NCI-H2107 (cell line): Measurements from ENCODE around the gene OLA1.

ENCODE experiments used
- DNase-seq: peaks from one replicate; lab custom pipeline; 2025; lab: John Stamatoyannopoulos, UW

The OLA1 gene

DNA sequence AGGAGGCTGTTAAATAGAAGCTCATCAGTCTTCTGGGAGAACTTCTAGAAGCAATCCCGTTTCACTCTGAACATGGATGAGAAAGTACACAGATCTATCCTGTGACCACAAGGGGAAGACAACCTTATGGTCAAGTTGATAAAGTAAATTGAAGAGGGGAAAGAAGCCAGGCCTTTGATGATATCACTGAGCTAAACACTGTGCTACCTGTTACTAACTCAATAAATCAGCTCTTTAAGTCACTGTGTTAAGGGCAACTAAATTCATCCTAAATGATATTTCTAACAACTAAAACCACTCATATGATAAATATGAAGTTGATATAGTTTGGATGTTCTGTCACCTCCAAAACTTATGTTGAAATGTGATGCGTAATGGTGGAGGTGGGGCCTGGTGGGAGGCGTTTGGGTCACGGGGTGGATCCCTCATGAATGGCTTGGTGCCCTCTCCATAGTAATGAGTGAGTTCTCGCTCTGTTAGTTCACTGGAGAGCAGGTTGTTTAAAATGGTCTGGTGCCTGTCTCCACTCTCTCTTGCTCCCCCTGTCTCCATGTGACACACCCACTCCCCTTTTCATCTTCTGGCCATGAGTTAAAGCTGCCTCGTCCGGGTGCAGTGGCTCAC is 23.6 kb downstream of the OLA1 start:
- no peak for DNase-seq

DNA sequence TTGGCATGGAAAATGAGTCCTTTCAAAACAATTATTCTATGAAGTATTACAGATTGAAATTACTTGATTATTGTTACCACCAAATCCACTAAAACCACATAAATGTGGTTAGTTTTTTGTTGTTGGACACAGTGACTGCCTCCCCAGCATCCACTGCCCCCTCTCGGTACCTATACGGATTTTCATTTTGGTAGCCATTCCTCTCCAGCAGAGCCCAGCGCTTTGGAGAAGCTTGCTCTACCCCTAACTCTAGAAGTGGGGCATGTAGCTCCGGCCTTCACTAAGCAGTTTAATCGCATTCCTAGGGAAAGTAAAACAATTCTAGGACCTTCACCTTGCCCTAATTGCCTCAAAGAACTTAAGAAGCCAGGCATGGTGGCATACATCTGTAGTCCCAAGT is 24.2 kb downstream of the OLA1 start:
- no peak for DNase-seq

DNA sequence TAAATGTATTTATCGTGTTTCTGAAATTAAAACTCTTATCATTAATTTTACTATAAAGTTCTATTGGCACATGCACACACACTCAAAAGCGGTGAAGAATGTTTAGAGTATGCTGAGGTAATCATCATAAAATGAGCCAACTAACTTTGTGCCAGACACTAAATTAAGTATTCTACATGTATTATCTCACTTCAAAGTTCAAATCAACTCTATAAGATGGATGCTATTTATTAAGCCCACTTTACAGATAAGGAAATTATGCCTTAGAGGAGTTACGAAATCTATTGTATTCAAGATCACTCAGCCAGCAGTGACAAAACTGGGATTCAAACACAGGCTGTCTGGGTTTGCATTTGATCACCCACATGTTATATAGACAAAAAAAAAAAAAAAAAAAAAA is 24.9 kb downstream of the OLA1 start:
- DNase-seq: no peak

DNA sequence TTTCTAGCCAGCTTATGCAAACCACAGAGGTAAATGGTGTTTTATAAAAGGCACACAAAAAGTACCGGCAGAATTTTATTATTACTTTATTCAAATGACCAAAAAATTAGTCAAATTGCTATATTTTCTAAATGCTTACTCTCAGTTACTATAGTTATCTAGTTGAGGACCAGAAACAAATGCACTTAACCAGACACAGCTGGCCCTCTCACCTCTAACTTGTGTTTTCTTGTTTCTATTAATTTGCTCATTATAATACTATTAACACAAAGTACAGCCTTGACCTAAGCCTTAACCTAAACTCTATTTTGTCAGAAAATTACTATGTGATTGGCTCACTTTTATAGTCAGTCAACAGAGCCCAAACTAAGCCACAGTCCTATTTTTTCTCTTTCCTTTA is 26.2 kb downstream of the OLA1 start:
- DNase-seq: no peak

DNA sequence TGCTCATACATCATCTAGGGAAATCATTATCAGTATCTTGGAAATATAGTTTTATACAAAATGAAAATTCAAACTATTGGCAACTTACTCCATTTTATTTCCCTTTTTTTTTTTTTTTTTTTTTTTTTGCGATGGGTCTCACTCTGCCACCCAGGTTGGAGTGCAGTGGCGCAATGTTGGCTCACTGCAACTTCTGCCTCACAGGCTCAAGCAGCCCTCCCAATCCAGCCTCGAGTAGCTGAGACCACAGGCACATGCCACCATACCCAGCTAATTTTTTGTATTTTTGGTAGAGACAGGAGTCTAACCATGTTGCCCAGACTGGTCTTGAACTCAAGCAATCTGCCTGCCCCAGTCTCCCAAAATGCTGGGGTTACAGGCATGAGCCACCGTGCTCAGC is 29.0 kb downstream of the OLA1 start:
- DNase-seq: no peak

DNA sequence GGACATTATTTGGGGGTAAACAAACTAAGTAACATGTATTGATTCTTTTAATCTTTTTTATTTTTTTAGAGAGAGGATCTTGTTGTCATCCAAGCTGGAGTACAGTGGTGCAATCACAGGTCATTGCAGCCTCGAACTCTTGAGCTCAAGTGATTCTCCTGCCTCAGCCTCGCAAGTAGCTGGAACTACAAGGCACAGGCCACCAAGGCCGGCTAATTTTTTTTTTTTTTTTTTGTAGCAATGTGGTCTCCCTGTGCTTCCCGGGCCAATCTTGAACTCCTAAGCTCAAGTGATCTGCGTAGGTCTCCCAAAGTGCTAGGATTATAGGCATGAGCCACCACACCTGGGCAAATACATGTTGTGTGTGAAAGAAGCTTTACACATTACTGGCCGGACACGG is 29.6 kb downstream of the OLA1 start:
- DNase-seq: no peak

DNA sequence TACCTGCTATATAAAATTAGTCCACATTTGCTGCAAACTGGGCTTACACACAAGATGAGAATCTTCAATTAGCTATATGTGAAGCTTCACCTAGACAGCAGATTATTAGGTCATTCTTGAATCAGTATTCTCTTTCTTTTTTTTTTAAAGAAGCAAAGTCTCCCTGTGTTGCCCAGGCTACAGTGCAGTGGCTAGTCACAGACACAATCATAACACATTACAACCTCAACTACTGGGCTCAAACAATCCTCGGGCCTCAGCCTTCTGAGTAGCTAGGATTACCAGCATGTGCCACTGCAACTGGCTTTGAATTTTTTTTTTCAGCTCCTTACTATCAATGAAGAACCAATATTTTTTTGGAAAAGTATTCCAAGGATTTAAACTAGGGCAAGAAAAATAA is 30.5 kb downstream of the OLA1 start:
- no peak for DNase-seq

DNA sequence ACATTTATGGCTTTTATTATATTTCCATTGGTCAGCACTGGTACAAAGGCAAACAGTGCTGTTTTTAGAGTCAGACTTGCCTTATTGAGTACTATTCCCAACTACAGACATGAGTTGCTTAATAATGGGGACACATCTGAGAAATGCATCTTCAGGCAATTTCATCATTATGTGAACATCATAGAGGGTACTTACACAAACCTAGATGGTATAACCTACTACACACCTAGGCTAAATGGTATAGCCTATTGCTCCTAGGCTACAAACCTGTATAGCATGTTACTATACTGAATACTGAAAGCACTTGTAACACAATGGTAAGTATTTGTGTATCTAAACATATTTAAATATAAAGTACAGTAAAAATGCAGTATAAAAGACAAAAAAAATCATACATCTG is 36.4 kb downstream of the OLA1 start:
- no peak for DNase-seq

DNA sequence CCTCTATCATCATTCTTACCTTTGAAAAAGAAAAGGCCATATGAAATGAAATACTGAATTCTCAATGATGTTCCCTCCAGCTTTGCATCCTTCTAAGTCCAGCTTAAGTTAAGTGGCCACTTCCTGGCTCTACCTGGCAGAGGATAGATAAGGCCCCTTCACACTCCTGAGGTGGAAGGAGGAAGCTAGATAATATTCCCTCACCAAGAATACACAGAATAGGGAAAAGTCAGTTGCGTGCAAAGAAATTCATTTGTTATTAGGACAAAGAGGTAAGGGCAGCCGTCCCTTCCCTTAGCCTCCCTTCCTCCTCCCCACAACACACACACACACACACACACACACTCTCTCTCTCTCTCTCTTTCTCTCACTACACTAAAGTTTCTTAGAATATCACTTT is 37.5 kb downstream of the OLA1 start:
- DNase-seq: no peak

DNA sequence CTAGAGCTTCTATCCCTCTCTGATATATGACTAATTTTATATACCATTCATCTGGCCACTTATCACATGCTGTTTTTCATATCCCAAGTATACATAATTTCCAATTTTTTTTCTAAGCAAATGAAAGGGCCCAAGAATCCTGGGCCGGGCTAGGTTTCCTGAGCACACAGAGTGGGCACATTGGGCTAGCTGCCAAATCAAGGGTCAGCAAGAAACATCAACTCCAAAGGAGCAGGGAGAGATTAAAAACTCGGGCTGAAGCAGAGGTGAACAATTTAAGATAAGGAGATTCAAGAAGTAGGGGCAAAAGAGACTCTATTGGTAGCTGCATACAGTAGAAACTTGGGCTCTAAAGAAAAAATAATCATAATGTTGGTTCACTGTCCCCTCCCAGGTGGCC is 39.0 kb downstream of the OLA1 start:
- no peak for DNase-seq

DNA sequence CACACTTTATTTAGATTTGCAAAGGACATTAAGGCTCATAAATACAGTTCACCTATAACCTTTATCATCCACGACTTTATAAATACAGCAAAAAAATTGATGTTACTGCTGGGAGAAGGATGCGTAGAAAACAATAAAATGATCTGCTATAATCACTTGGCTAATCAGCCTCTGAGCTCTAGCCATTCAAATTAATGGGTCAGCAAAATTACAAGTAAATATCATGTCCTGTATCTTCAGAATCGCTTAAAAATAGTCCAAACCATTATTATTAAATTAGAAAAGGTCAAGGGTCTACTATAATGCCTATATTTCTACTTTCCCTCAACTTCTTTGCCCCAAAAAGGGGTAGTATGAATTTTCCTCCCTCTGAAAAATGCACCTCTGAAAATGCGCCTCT is 40.3 kb downstream of the OLA1 start:
- no peak for DNase-seq

DNA sequence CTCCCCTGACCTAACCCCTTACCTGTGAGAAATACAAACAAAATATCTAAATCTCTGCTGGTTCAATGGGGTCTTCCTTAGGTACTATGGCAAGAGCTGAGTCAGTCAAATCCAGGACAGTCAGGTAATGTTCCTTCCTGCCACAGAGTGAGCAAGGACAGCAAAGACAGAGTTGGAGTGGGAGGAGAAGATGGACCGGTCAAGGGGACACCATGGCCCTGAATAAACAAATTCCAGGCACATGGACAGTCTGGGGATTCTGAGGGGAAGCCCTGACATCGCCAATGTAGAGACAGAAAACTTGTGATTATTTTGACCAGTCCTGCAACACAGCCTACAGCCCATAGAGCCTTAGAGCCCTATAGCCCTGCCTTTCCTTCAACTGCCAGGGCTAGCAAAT is 42.8 kb downstream of the OLA1 start:
- no peak for DNase-seq

DNA sequence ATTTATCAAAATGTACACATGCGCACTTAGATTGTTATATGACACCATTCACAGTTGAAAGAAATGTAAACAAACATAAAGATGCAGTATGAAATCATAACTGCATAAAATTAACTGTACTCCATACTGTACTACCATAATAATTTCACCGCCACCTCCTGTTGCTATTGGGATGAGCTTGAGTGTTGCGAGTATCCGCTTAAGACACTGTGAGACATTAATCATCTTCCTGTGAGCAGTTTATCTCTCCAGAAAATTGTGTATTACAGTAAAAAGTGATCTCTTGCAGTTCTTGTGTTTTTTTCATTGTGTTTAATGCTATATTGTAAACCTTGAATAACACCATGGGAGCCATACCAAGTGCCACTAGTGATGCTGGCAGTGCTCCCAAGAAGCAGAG is 46.1 kb downstream of the OLA1 start:
- DNase-seq: no peak

DNA sequence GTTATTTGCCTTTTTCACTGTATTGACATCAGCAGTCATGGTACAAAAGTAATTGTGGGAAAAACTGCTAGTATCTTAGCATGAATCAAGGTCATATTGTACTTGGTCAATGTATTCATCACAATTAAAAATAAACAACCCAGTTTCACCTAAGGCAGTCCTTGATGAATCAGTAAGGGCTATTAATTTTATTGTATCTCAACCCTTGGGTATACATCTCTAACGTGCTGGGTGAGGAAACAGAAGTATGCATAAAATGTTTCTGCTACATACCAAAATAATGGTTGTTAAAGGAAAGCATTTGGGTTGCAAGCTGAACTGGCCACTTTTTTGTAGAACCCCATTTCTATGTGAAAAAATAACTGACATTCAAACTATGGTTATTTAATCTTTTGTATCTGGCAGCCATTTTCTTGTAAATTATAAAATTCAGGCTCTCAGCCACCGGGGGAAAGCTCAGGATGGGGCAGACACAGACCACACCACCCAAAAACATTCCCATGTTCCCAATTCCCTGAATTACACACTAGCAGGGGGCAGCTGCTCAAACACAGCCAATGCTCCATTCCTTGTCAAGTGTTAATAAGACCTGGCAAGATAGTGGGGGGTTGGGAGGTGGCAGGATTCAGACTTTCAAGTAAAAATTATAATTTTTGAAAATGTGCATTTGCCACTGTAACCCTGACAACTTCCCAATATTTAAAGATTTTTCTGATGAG is 49.3 kb downstream of the OLA1 start:
- DNase-seq: no peak

DNA sequence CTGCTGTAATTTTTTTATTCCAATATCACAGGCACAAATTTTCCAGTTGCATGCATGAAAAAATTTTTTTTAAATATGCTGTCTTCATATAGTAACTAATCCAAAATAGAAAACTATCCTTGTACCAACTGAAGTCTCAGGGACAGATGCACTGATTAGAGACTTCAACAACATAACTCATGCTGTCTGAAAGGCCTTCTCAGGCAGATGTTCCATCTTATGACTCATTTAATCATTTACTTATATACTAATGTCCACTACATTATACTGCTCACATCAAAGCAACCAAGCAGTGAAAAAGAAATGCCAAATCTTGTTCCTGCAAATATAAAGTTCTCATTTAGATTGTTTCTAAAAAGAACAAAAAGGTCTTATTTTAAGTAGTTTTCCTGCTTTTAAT is 53.1 kb downstream of the OLA1 start:
- no peak for DNase-seq

DNA sequence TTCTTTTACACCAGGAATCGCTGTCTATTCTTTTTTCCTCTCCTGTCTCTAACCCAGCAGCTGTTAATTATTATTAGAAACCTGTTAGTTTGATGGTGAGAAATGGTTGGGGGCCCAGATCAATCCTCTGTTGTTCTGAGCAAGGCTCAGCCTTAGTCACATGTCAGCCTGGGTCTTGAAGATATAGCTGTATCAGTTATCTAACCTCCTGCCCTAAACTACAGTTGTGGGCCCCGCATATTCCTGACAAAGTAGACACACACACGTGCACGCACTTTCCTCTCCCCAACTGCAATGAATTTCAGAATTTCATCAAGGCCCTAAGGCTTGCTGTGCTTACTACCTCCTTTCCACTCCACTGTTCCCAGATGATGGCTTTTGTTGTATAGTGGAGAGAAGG is 54.6 kb downstream of the OLA1 start:
- no peak for DNase-seq

DNA sequence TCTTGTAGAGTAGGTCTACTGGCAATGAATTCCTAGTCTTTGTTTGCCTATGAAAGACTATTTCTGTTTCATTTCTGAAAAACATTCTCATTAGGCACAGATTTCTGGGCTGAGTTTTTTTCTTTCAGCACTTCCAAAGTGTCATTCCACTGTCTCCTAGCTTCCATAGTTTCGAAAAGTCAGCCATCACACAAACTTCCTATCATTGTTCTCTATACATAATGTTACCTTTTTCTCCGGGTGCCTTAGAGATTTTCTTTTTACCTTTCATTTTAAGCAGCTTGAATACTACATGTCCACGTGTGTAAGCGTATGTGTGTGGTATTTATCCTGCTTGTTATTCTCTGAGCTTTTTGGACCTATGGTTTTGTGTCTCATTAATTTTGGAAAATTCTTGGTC is 55.7 kb downstream of the OLA1 start:
- DNase-seq: no peak

DNA sequence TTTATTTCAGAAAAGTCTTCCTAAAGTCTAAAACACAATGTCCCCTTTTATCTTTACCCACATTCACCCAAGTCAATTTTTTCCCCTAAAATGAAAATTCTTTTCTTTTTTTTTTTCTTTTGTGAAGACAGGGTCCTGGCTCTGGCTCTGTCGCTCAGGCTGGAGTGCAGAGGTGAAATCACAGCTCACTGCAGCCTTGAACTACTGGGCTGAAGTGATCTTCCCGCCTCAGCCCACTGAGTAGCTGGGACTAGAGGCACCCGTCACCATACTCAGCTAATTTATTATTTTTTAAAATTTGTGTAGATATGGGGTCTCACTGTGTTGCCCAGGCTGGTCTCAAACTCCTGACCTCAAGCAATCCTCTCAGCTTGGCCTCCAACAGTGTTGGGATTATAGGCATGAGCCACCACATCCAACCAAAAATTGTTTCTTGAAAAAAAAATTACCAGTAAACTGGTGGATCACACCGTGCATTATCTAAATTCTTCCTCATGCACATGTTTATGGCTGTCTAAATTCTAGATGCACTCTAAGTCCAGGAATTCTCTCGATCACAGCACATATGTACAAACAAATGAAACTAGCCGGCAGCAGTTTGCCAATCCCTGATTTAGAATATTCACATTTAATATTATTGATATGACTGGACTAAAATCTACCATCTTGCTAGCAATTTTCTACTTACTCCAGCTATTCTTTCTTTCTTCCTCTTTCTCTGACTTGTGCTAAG is 56.8 kb downstream of the OLA1 start:
- DNase-seq: no peak

DNA sequence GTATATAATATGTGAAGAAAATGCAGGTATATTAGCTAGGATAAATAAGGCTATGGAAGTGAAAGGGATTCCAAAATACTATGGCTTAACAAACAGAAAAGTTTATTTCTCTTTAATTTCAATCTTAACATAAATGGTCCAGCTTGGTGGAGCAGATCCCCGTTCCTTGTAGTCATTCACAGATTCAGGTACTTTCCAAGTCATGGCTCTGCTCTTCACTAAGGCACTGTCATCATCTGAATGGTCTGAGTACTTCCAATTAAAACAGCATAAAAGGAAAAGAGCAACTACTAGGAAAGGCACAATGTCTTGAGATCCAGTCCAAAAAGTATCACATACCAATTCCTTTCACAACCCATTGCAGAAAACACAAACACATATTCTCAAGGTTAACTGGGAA is 63.4 kb downstream of the OLA1 start:
- no peak for DNase-seq

DNA sequence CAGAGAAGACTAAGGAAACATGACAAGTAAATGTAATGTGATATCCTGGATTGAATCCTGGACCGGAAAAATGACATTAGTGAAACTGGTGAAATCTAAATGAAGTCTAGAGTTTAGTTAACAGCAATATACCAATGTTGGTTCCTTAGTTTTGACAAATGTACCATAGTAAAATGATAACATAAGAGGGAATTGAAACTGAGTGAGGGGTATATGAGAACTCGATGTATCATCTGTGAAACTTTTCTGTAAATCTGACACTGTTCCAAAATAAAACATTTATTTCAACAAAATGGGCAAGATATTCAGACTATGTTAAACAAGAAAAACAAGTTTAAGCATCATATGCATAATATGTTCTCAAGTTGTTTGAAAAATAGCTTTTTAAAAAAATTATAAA is 63.8 kb downstream of the OLA1 start:
- DNase-seq: no peak

DNA sequence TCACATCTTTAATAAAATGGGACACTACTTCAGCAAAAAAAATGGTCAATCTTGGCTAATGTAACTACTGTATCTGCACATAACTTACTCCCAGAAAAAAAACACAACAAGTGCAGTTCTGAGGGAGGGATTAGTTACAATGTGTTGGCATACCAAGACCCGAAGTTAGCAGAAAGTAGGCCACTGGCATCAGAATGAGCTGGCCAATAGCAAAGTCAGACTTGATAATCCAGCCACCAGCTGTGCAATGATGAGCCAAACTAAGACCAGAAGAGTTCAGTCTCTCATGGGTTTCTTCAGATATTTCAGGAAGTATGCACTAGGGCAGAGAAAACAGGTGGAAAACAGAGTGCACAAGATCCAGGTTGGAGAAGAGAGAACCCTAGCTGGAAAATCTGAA is 65.3 kb downstream of the OLA1 start:
- no peak for DNase-seq

DNA sequence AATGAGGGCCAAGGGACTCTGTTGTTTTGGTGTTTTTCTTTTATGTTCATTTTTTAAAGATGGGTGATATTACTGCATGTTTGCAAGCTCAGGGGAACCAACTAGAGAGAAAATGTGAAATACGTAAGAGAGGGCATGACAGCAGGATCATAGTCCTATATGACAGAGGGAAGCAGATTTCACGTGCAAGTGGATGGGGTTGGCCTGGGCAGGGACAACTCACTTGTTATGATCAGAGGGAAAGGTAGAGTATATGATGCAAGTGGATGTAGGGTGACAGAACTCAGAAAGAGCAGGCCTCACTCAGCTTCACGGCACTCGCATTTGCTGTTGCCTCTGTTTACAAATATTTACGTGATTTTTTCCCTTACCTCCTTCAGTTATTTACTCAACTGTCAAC is 67.0 kb downstream of the OLA1 start:
- DNase-seq: no peak

DNA sequence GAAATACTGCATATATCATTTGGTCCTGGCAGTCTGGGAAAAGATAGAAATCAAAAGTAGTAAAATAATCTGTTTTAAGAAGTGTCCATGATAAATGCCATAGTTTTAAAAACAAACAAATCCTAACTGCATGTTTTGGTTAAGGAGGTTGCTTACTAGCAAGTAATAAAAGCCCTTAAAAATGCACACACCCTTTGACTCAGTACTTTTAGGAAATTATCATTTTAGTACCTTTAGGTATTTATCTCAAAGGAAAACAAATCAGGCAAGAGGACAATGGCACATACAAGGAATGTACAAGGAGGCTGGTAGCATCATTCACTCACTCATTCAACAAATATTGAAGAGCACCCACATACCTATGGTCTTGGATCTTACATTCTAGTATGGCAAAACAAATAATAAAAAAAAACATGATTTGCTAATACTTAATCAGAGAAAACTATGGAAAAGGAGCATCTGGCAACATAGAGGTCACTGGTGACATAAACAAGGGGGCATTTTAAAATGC is 67.6 kb downstream of the OLA1 start:
- DNase-seq: no peak
